Parathyroid adenoma (tissue), 2 donors: ENCODE measurements around the gene ZER1.

Source experiments
- H2AFZ ChIP-seq: fragments of 300-600 bp; sonication (generic); one replicate; pipeline ENCODE4 v1.7.0; 2017; ENCODE audit warnings: antibody characterized with exemption, mild to moderate bottlenecking
- H3K27ac ChIP-seq: fragments of 300-600 bp; sonication (generic); one replicate; pipeline ENCODE4 v1.7.0; 2017
- H3K27me3 ChIP-seq: fragments of 300-600 bp; sonication (generic); one replicate; pipeline ENCODE4 v1.7.0; 2017; ENCODE audit warnings: low read length; ENCODE audit not compliant: control insufficient read depth, insufficient read depth
- H3K36me3 ChIP-seq: fragments of 300-600 bp; sonication (generic); one replicate; pipeline ENCODE4 v1.7.0; 2017; ENCODE audit warnings: low read length; ENCODE audit not compliant: control insufficient read depth, insufficient read depth
- H3K4me1 ChIP-seq: fragments of 300-600 bp; sonication (generic); one replicate; pipeline ENCODE4 v1.7.0; 2017; ENCODE audit warnings: control low read depth
- H3K4me2 ChIP-seq: fragments of 300-600 bp; sonication (generic); one replicate; pipeline ENCODE4 v1.7.0; 2017; ENCODE audit warnings: low read length
- H3K4me3 ChIP-seq: fragments of 300-600 bp; sonication (generic); one replicate; pipeline ENCODE4 v1.7.0; 2017; ENCODE audit warnings: low read depth, low read length
- H3K79me2 ChIP-seq: fragments of 300-600 bp; sonication (generic); one replicate; pipeline ENCODE4 v1.7.0; 2017; ENCODE audit warnings: control low read depth
- H3K9ac ChIP-seq: fragments of 300-600 bp; sonication (generic); one replicate; pipeline ENCODE4 v1.7.0; 2017; ENCODE audit warnings: mild to moderate bottlenecking
- H3K9me3 ChIP-seq: fragments of 300-600 bp; sonication (generic); one replicate; pipeline ENCODE4 v1.7.0; 2017; ENCODE audit warnings: low read length; ENCODE audit not compliant: control insufficient read depth
- TF ChIP-seq, protein P1 (sequence below): fragments of 300-600 bp; sonication (generic); IDR thresholded peaks from one replicate; pipeline ENCODE4 v1.7.0; 2017; ENCODE audit warnings: antibody characterized with exemption, mild to moderate bottlenecking
- donor health status: primary hyperparathyroidism.

Gene ZER1

DNA sequence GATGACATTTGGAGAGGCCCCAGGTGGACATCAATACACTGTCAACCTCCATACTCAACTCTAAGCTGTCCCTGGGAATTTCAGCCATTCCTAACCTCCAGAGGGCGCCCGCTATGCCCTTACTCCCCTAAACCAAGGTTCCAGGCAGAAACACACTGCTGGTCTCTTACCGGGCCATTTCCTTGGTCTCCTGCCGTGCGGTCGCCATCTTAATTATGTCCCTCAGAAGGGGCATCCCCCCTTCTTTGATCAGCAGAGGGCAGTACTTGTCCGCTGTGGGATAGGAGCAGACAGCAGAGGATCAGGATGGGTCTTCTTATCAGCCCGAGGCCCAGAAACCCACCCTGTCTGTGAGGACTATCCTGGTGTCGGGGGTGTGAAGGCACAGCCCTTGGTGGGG, 38.5 kb downstream of the ZER1 start:
- peak overlapping the region; percentile 66 for H2AFZ ChIP-seq
- H3K27me3 ChIP-seq, result no peaks in the 10 kb centered on the region
- H3K27ac ChIP-seq, result peak overlapping the region; percentile 47
- no peak overlapping the region for H3K4me3 ChIP-seq
- H3K9ac ChIP-seq, result no peak overlapping the region
- H3K4me1 ChIP-seq, result no peaks in the 10 kb centered on the region
- peak overlapping the region; percentile 51 for H3K4me2 ChIP-seq
- no peaks in the 10 kb centered on the region for H3K9me3 ChIP-seq
- H3K79me2 ChIP-seq, result no peaks in the 10 kb centered on the region
- H3K36me3 ChIP-seq, result no peaks in the 10 kb centered on the region
- TF ChIP-seq, protein P1, sequence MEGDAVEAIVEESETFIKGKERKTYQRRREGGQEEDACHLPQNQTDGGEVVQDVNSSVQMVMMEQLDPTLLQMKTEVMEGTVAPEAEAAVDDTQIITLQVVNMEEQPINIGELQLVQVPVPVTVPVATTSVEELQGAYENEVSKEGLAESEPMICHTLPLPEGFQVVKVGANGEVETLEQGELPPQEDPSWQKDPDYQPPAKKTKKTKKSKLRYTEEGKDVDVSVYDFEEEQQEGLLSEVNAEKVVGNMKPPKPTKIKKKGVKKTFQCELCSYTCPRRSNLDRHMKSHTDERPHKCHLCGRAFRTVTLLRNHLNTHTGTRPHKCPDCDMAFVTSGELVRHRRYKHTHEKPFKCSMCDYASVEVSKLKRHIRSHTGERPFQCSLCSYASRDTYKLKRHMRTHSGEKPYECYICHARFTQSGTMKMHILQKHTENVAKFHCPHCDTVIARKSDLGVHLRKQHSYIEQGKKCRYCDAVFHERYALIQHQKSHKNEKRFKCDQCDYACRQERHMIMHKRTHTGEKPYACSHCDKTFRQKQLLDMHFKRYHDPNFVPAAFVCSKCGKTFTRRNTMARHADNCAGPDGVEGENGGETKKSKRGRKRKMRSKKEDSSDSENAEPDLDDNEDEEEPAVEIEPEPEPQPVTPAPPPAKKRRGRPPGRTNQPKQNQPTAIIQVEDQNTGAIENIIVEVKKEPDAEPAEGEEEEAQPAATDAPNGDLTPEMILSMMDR, result peak; percentile 69

DNA sequence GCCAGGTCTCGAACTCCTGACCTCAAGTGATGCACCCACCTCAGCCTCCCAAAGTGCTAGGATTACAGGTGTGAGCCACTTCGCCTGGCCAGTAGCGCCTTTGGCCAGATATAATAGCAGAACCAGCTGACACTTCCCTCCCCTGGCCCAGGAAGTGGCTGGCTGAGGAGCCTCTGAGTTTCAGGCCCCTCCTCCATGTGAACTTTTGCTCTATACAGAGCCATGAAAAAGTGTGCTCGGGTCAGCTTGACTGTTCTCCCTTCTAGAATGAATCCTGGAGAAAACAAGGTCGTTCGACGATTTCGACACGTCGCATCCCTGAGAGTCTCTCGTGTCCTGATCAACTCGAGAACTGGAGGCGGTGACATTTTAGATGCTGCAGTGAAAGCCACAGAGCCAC, 39.2 kb downstream of the ZER1 start:
- no peaks in the 10 kb centered on the region for H3K27me3 ChIP-seq
- H3K4me3 ChIP-seq, result no peak overlapping the region
- no peak overlapping the region for H3K4me2 ChIP-seq
- no peak overlapping the region for H3K9ac ChIP-seq
- no peaks in the 10 kb centered on the region for H3K79me2 ChIP-seq
- no peak overlapping the region for H2AFZ ChIP-seq
- TF ChIP-seq, protein P1, result no peak
- no peaks in the 10 kb centered on the region for H3K4me1 ChIP-seq
- H3K9me3 ChIP-seq, result no peaks in the 10 kb centered on the region
- no peak overlapping the region for H3K27ac ChIP-seq
- H3K36me3 ChIP-seq, result no peaks in the 10 kb centered on the region

- no peaks in the 10 kb centered on the region for H3K36me3 ChIP-seq
- H3K9ac ChIP-seq, result no peak overlapping the region
- no peak overlapping the region for H3K4me3 ChIP-seq
- H3K9me3 ChIP-seq, result no peaks in the 10 kb centered on the region
- H3K4me2 ChIP-seq, result no peak overlapping the region
- TF ChIP-seq, protein P1, result no peak
- no peak overlapping the region for H3K27ac ChIP-seq
- no peak overlapping the region for H2AFZ ChIP-seq
- no peaks in the 10 kb centered on the region for H3K27me3 ChIP-seq
- H3K79me2 ChIP-seq, result no peaks in the 10 kb centered on the region
- no peaks in the 10 kb centered on the region for H3K4me1 ChIP-seq
Measured at GRCh38 chr9:128731691-128732090, 40.0 kb downstream of the ZER1 start.

GRCh38 chr9:128731093-128731492, 40.6 kb downstream of the ZER1 start:
- no peak overlapping the region for H2AFZ ChIP-seq
- no peaks in the 10 kb centered on the region for H3K9me3 ChIP-seq
- no peaks in the 10 kb centered on the region for H3K79me2 ChIP-seq
- H3K9ac ChIP-seq, result no peak overlapping the region
- H3K4me3 ChIP-seq, result no peak overlapping the region
- H3K27ac ChIP-seq, result no peak overlapping the region
- H3K4me2 ChIP-seq, result no peak overlapping the region
- no peaks in the 10 kb centered on the region for H3K27me3 ChIP-seq
- H3K36me3 ChIP-seq, result no peaks in the 10 kb centered on the region
- TF ChIP-seq, protein P1, result no peak
- H3K4me1 ChIP-seq, result no peaks in the 10 kb centered on the region

GRCh38 chr9:128729766-128730517, 41.8 kb downstream of the ZER1 start:
- Histone ChIP-seq H3K9me3 (no peaks in the 10 kb centered on the region), H3K27me3 (no peaks in the 10 kb centered on the region), H3K9ac (no peak overlapping the region), H3K4me3 (no peak overlapping the region), H3K79me2 (no peaks in the 10 kb centered on the region), H2AFZ (no peak overlapping the region), H3K4me1 (peaks cover 1% of the 10 kb centered on the region), H3K27ac (no peak overlapping the region), H3K36me3 (no peaks in the 10 kb centered on the region), H3K4me2 (no peak overlapping the region)
- TF ChIP-seq, protein P1, result no peak
